Measurements from ENCODE around the gene LRRFIP1.
"Not testable (repeated sequence)": the region's sequence is repeated elsewhere in the genome, so short reads cannot be mapped to it uniquely, and the experiment has no call there.

LRRFIP1 gene

GRCh38 chr2:237759176-237759575 is 131.8 kb downstream of the LRRFIP1 start:
- TF ChIP-seq CTCF (IDR thresholded peaks at IDR 0.05; ENCODE audit: low read length): no peak
- TF ChIP-seq EZH2 (optimal IDR thresholded peaks at IDR 0.05; ENCODE audit: low read depth, low read length): no peak
- no peak for TF ChIP-seq EZH2phosphoT487 (IDR thresholded peaks at IDR 0.05; ENCODE audit: low read length)
- no peaks in the 10 kb centered on the region for H3K27me3 ChIP-seq (replicated peaks; ENCODE audit: insufficient read depth, low read length)
- no peaks in the 10 kb centered on the region for H3F3A ChIP-seq (ENCODE audit: insufficient read depth, low read length)
- no peak overlapping the region for H3K4me3 ChIP-seq (ENCODE audit: low read length)
- peaks cover 3% of the 10 kb centered on the region for H3K36me3 ChIP-seq (replicated peaks; ENCODE audit: insufficient read depth, low read length)
- peaks cover 3% of the 10 kb centered on the region; the same call in 1 of the 2 replicates for H3K79me2 ChIP-seq (ENCODE audit: low read length)
- no peaks in the 10 kb centered on the region for H3K9me2 ChIP-seq (replicated peaks; ENCODE audit: insufficient read depth, low read length)
- H3K4me2 ChIP-seq (ENCODE audit: low read depth, low read length): no peak overlapping the region
- no peaks in the 10 kb centered on the region for H4K20me1 ChIP-seq (ENCODE audit: insufficient read depth, low read length)
- H3K27ac ChIP-seq (ENCODE audit: low read length): no peak overlapping the region
- no peak overlapping the region for H2AFZ ChIP-seq (ENCODE audit: low read length)
- no peak for DNase-seq
- no peaks in the 10 kb centered on the region for H3K4me1 ChIP-seq (ENCODE audit: low read length)
- no peaks in the 10 kb centered on the region for H3K9me3 ChIP-seq (replicated peaks; ENCODE audit: insufficient read depth, low read length)
- H3K9ac ChIP-seq (ENCODE audit: low read length): no peak overlapping the region

- H3K9me2 ChIP-seq (replicated peaks; ENCODE audit: insufficient read depth, low read length): no peaks in the 10 kb centered on the region
- no peaks in the 10 kb centered on the region for H3K4me1 ChIP-seq (ENCODE audit: low read length)
- no peak overlapping the region for H3K27ac ChIP-seq (ENCODE audit: low read length)
- no peaks in the 10 kb centered on the region for H3K9me3 ChIP-seq (replicated peaks; ENCODE audit: insufficient read depth, low read length)
- no peak for TF ChIP-seq CTCF (IDR thresholded peaks at IDR 0.05; ENCODE audit: low read length)
- no peak for TF ChIP-seq EZH2phosphoT487 (IDR thresholded peaks at IDR 0.05; ENCODE audit: low read length)
- no peak for TF ChIP-seq EZH2 (optimal IDR thresholded peaks at IDR 0.05; ENCODE audit: low read depth, low read length)
- peaks cover 3% of the 10 kb centered on the region; the same call in 1 of the 2 replicates for H3K79me2 ChIP-seq (ENCODE audit: low read length)
- no peak overlapping the region for H3K9ac ChIP-seq (ENCODE audit: low read length)
- H4K20me1 ChIP-seq (ENCODE audit: insufficient read depth, low read length): no peaks in the 10 kb centered on the region
- no peak overlapping the region for H3K4me2 ChIP-seq (ENCODE audit: low read depth, low read length)
- H3F3A ChIP-seq (ENCODE audit: insufficient read depth, low read length): no peaks in the 10 kb centered on the region
- H3K4me3 ChIP-seq (ENCODE audit: low read length): no peak overlapping the region
- no peaks in the 10 kb centered on the region; the same call in 1 of the 2 replicates for H3K36me3 ChIP-seq (replicated peaks; ENCODE audit: insufficient read depth, low read length)
- no peak overlapping the region for H2AFZ ChIP-seq (ENCODE audit: low read length)
- no peak for DNase-seq
- H3K27me3 ChIP-seq (replicated peaks; ENCODE audit: insufficient read depth, low read length): no peaks in the 10 kb centered on the region
These were observed 133.4 kb downstream of the LRRFIP1 start for GRCh38 chr2:237760506-237761502.

GRCh38 chr2:237762291-237763182 is 135.2 kb downstream of the LRRFIP1 start:
- not testable (repeated sequence) for H3K36me3 ChIP-seq (replicated peaks; ENCODE audit: insufficient read depth, low read length); H3K27me3 ChIP-seq (replicated peaks; ENCODE audit: insufficient read depth, low read length); H2AFZ ChIP-seq (ENCODE audit: low read length); H3K27ac ChIP-seq (ENCODE audit: low read length); H3F3A ChIP-seq (ENCODE audit: insufficient read depth, low read length); H4K20me1 ChIP-seq (ENCODE audit: insufficient read depth, low read length); H3K4me1 ChIP-seq (ENCODE audit: low read length); H3K4me2 ChIP-seq (ENCODE audit: low read depth, low read length); H3K79me2 ChIP-seq (ENCODE audit: low read length); H3K9ac ChIP-seq (ENCODE audit: low read length); H3K9me3 ChIP-seq (replicated peaks; ENCODE audit: insufficient read depth, low read length); DNase-seq; H3K4me3 ChIP-seq (ENCODE audit: low read length); H3K9me2 ChIP-seq (replicated peaks; ENCODE audit: insufficient read depth, low read length)

All from MM.1S (cell line).